Caco-2 (cell line): ENCODE measurements around the gene CEP170B. TPM values are rescaled to one million over a fixed set of nuclear protein-coding genes. Genes with fewer than 3 reads are reported as not detected.

Experiments used
- BruUV-seq: library from RNA; stranded (reverse); fragments of 400-500 nt; replicated peaks from 2 replicates; lab custom pipeline; 2021; lab: Mats Ljungman, UMichigan
- CTCF ChIA-PET: fragments of 300-600 bp; sonication (Branson Sonifier 250); formaldehyde crosslinking; loops from one replicate; lab custom pipeline; 2022; ENCODE audit warnings: antibody characterized with exemption; lab: Charles Lee
- POLR2A ChIA-PET: fragments of 300-600 bp; sonication (Branson Sonifier 250); formaldehyde crosslinking; loops from one replicate; lab custom pipeline; 2022; ENCODE audit warnings: antibody characterized with exemption; lab: Charles Lee
- DNase-seq, 2 experiments: peaks; one replicate each; pipeline versions ENCODE4 v3.0.0 to v3.0.0-alpha.2; 2020 to 2022
- H3K27me3 ChIP-seq: replicated peaks from 2 replicates; pipeline ENCODE4 v1.6.0; 2011; ENCODE audit warnings: low read length; ENCODE audit not compliant: control insufficient read depth, insufficient read depth
- H3K36me3 ChIP-seq: 2 replicates; pipeline ENCODE4 v1.5.1; 2011; ENCODE audit warnings: low read length; ENCODE audit not compliant: control insufficient read depth, insufficient read depth
- H3K4me1 ChIP-seq: fragments of 250-450 bp; sonication (Bioruptor Pico); 2 replicates; pipeline ENCODE4 v1.5.1; 2020; ENCODE audit warnings: mild to moderate bottlenecking
- H3K4me3 ChIP-seq: 2 replicates; pipeline ENCODE4 v1.5.1; 2011; ENCODE audit warnings: low read depth, mild to moderate bottlenecking, control low read depth, low read length
- H3K9me3 ChIP-seq: fragments of 250-450 bp; sonication (Bioruptor Pico); 2 replicates; pipeline ENCODE4 v1.5.1; 2020; ENCODE audit warnings: mild to moderate bottlenecking, moderate library complexity
- H3K27ac Mint-ChIP-seq: one replicate; pipeline ENCODE4 v1.8.0; 2022; ENCODE audit warnings: mixed read lengths; ENCODE audit not compliant: unreplicated experiment
- H3K27me3 Mint-ChIP-seq: one replicate; pipeline ENCODE4 v1.8.0; 2022; ENCODE audit warnings: mixed read lengths; ENCODE audit not compliant: insufficient read depth, unreplicated experiment
- H3K36me3 Mint-ChIP-seq: one replicate; pipeline ENCODE4 v1.8.0; 2022; ENCODE audit warnings: mild to moderate bottlenecking, mixed read lengths; ENCODE audit not compliant: insufficient read depth, unreplicated experiment
- H3K4me1 Mint-ChIP-seq: one replicate; pipeline ENCODE4 v1.8.0; 2022; ENCODE audit warnings: low read depth, mixed read lengths; ENCODE audit not compliant: unreplicated experiment
- H3K4me3 Mint-ChIP-seq: one replicate; pipeline ENCODE4 v1.8.0; 2022; ENCODE audit warnings: mild to moderate bottlenecking, moderate library complexity, mixed read lengths; ENCODE audit not compliant: unreplicated experiment
- H3K9me3 Mint-ChIP-seq: one replicate; pipeline ENCODE4 v1.8.0; 2022; ENCODE audit warnings: mixed read lengths; ENCODE audit not compliant: unreplicated experiment
- CTCF ChIP-seq, 2 experiments: fragments of 200-600 bp in 1 of 2; IDR thresholded peaks; 1 replicate in 1 of 2; 2 replicates in 1 of 2; pipeline versions ENCODE4 v1.5.1 to v1.8.0; 2011 to 2022; ENCODE audit warnings: antibody characterized with exemption in 1 of 2, control low read depth in 1 of 2, inconsistent platforms in 1 of 2, low read depth in 1 of 2, low read length in 1 of 2, mild to moderate bottlenecking in 1 of 2, moderate library complexity in 1 of 2; ENCODE audit not compliant: insufficient read depth in 1 of 2, severe bottlenecking in 1 of 2, unreplicated experiment in 1 of 2
- intact Hi-C: fragments of 100-400 bp; cut with micrococcal nuclease; formaldehyde crosslinking; loops from one replicate; pipeline ENCODE4 v1.10.0; 2022; ENCODE audit not compliant: unreplicated experiment
- total RNA-seq: library from RNA; stranded (reverse); gene quantifications from 2 replicates; pipeline ENCODE4 v1.2.3, GENCODE V29; 2022

CEP170B gene
- total RNA-seq, 1 experiment from 2014 or later: 31.6 TPM

GRCh38 chr14:104879983-104880565 lies 15.0 kb downstream of the CEP170B start:
- Histone ChIP-seq H3K4me1 (peaks cover 4% of the 10 kb centered on the region; the same call in 1 of the 2 replicates), H3K36me3 (no peaks in the 10 kb centered on the region; the same call in 1 of the 2 replicates), H3K9me3 (no peaks in the 10 kb centered on the region), H3K27me3 (no peaks in the 10 kb centered on the region), H3K4me3 (no peak overlapping the region)
- no TSS peak for BruUV-seq
- H3K27ac Mint-ChIP-seq: no peak overlapping the region
- intact Hi-C loops: no loop called here
- no peak overlapping the region for H3K4me3 Mint-ChIP-seq
- peaks cover 21% of the 10 kb centered on the region for H3K36me3 Mint-ChIP-seq
- ChIA-PET CTCF (no interaction called here), POLR2A (no interaction called here)
- no peak for TF ChIP-seq CTCF (IDR thresholded peaks at IDR 0.05; ENCODE audit: insufficient read depth in 1 of 2, low read depth in 1 of 2, low read length in 1 of 2, severe bottlenecking in 1 of 2, unreplicated experiment in 1 of 2)
- H3K9me3 Mint-ChIP-seq: no peaks in the 10 kb centered on the region
- H3K4me1 Mint-ChIP-seq: no peaks in the 10 kb centered on the region
- no peaks in the 10 kb centered on the region for H3K27me3 Mint-ChIP-seq
- DNase-seq: no peak

- Histone ChIP-seq H3K9me3 (no peaks in the 10 kb centered on the region), H3K4me3 (no peak overlapping the region), H3K27me3 (no peaks in the 10 kb centered on the region), H3K4me1 (peaks cover 4% of the 10 kb centered on the region; the same call in 1 of the 2 replicates), H3K36me3 (no peaks in the 10 kb centered on the region; the same call in 1 of the 2 replicates)
- no peaks in the 10 kb centered on the region for H3K27me3 Mint-ChIP-seq
- no TSS peak for BruUV-seq
- no peak for DNase-seq
- H3K4me1 Mint-ChIP-seq: no peaks in the 10 kb centered on the region
- peaks cover 18% of the 10 kb centered on the region for H3K36me3 Mint-ChIP-seq
- ChIA-PET POLR2A (no interaction called here), CTCF (no interaction called here)
- intact Hi-C loops: no loop called here
- H3K27ac Mint-ChIP-seq: no peak overlapping the region
- no peak overlapping the region for H3K4me3 Mint-ChIP-seq
- no peaks in the 10 kb centered on the region for H3K9me3 Mint-ChIP-seq
- TF ChIP-seq CTCF (IDR thresholded peaks at IDR 0.05; ENCODE audit: insufficient read depth in 1 of 2, low read depth in 1 of 2, low read length in 1 of 2, severe bottlenecking in 1 of 2, unreplicated experiment in 1 of 2): no peak
These were observed 15.6 kb downstream of the CEP170B start for GRCh38 chr14:104880584-104881210.

- Mint-ChIP-seq H3K4me1 (no peaks in the 10 kb centered on the region), H3K9me3 (no peaks in the 10 kb centered on the region)
- intact Hi-C loops: no loop called here
These were observed 16.4 kb downstream of the CEP170B start for GRCh38 chr14:104881369-104881979.

More at GRCh38 chr14:104881369-104881979, 16.4 kb downstream of the CEP170B start:
- Mint-ChIP-seq H3K4me3 (no peak overlapping the region), H3K27me3 (no peaks in the 10 kb centered on the region), H3K27ac (no peak overlapping the region), H3K36me3 (peaks cover 23% of the 10 kb centered on the region)
- no peaks in the 10 kb centered on the region for H3K27me3 ChIP-seq
- no peaks in the 10 kb centered on the region for H3K9me3 ChIP-seq
- no peaks in the 10 kb centered on the region; the same call in 1 of the 2 replicates for H3K36me3 ChIP-seq
- DNase-seq: no peak
- CTCF ChIA-PET: no interaction called here
- BruUV-seq: no TSS peak
- no peak for TF ChIP-seq CTCF (IDR thresholded peaks at IDR 0.05; ENCODE audit: insufficient read depth in 1 of 2, low read depth in 1 of 2, low read length in 1 of 2, severe bottlenecking in 1 of 2, unreplicated experiment in 1 of 2)
- POLR2A ChIA-PET: no interaction called here
- peaks cover 4% of the 10 kb centered on the region; the same call in 1 of the 2 replicates for H3K4me1 ChIP-seq
- H3K4me3 ChIP-seq: no peak overlapping the region
